ENCODE data around the gene SLC10A7. TPM values are rescaled to one million over a fixed set of nuclear protein-coding genes. Genes with fewer than 3 reads are reported as not detected.

The SLC10A7 gene
- total RNA-seq, 1 donor from 2014 or later, result 10.5 TPM

GRCh38 chr4:146347822-146348221 is 173.9 kb downstream of the SLC10A7 start:
- Mint-ChIP-seq H3K4me1 (ENCODE audit: unreplicated experiment) (peaks cover 6% of the 10 kb centered on the region), H3K4me3 (ENCODE audit: unreplicated experiment) (no peak overlapping the region), H3K27me3 (ENCODE audit: unreplicated experiment) (no peaks in the 10 kb centered on the region), H3K9me3 (ENCODE audit: unreplicated experiment) (no peaks in the 10 kb centered on the region), H3K27ac (ENCODE audit: unreplicated experiment) (no peak overlapping the region), H3K36me3 (ENCODE audit: unreplicated experiment) (no peaks in the 10 kb centered on the region)
- TF ChIP-seq CTCF (IDR thresholded peaks at IDR 0.05), result no peak
- DNase-seq (ENCODE audit: extremely low spot score, unreplicated experiment), result no peak

GRCh38 chr4:146346276-146346675 is 175.5 kb downstream of the SLC10A7 start:
- no peak for TF ChIP-seq CTCF (IDR thresholded peaks at IDR 0.05)
- no peak overlapping the region for H3K27ac Mint-ChIP-seq (ENCODE audit: unreplicated experiment)
- H3K9me3 Mint-ChIP-seq (ENCODE audit: unreplicated experiment), result no peaks in the 10 kb centered on the region
- peaks cover 6% of the 10 kb centered on the region for H3K4me1 Mint-ChIP-seq (ENCODE audit: unreplicated experiment)
- H3K36me3 Mint-ChIP-seq (ENCODE audit: unreplicated experiment), result no peaks in the 10 kb centered on the region
- H3K27me3 Mint-ChIP-seq (ENCODE audit: unreplicated experiment), result no peaks in the 10 kb centered on the region
- no peak overlapping the region for H3K4me3 Mint-ChIP-seq (ENCODE audit: unreplicated experiment)
- DNase-seq (ENCODE audit: extremely low spot score, unreplicated experiment), result no peak

- DNase-seq (ENCODE audit: extremely low spot score, unreplicated experiment), result no peak
- no peak for TF ChIP-seq CTCF (IDR thresholded peaks at IDR 0.05)
- H3K9me3 Mint-ChIP-seq (ENCODE audit: unreplicated experiment), result no peaks in the 10 kb centered on the region
- no peak overlapping the region for H3K4me3 Mint-ChIP-seq (ENCODE audit: unreplicated experiment)
- H3K27ac Mint-ChIP-seq (ENCODE audit: unreplicated experiment), result no peak overlapping the region
- peaks cover 4% of the 10 kb centered on the region for H3K4me1 Mint-ChIP-seq (ENCODE audit: unreplicated experiment)
- no peaks in the 10 kb centered on the region for H3K36me3 Mint-ChIP-seq (ENCODE audit: unreplicated experiment)
- no peaks in the 10 kb centered on the region for H3K27me3 Mint-ChIP-seq (ENCODE audit: unreplicated experiment)
These were observed 178.0 kb downstream of the SLC10A7 start for GRCh38 chr4:146343776-146344175.

GRCh38 chr4:146343199-146343598 is 178.5 kb downstream of the SLC10A7 start:
- H3K4me3 Mint-ChIP-seq (ENCODE audit: unreplicated experiment), result no peak overlapping the region
- no peaks in the 10 kb centered on the region for H3K36me3 Mint-ChIP-seq (ENCODE audit: unreplicated experiment)
- no peak for DNase-seq (ENCODE audit: extremely low spot score, unreplicated experiment)
- TF ChIP-seq CTCF (IDR thresholded peaks at IDR 0.05), result no peak
- no peaks in the 10 kb centered on the region for H3K9me3 Mint-ChIP-seq (ENCODE audit: unreplicated experiment)
- H3K27ac Mint-ChIP-seq (ENCODE audit: unreplicated experiment), result no peak overlapping the region
- H3K4me1 Mint-ChIP-seq (ENCODE audit: unreplicated experiment), result peaks cover 4% of the 10 kb centered on the region
- H3K27me3 Mint-ChIP-seq (ENCODE audit: unreplicated experiment), result no peaks in the 10 kb centered on the region

- no peaks in the 10 kb centered on the region for H3K36me3 Mint-ChIP-seq (ENCODE audit: unreplicated experiment)
- H3K27me3 Mint-ChIP-seq (ENCODE audit: unreplicated experiment), result no peaks in the 10 kb centered on the region
- no peaks in the 10 kb centered on the region for H3K9me3 Mint-ChIP-seq (ENCODE audit: unreplicated experiment)
- H3K27ac Mint-ChIP-seq (ENCODE audit: unreplicated experiment), result no peak overlapping the region
- no peak overlapping the region for H3K4me3 Mint-ChIP-seq (ENCODE audit: unreplicated experiment)
- peaks cover 4% of the 10 kb centered on the region for H3K4me1 Mint-ChIP-seq (ENCODE audit: unreplicated experiment)
- DNase-seq (ENCODE audit: extremely low spot score, unreplicated experiment), result no peak
- peak; percentile 72 for TF ChIP-seq CTCF (IDR thresholded peaks at IDR 0.05)
These were observed 179.0 kb downstream of the SLC10A7 start for GRCh38 chr4:146342600-146343192.
